ENCODE measurements around the gene RAD51B. TPM values are rescaled to one million over a fixed set of nuclear protein-coding genes. Genes with fewer than 3 reads are reported as not detected.
A peak's percentile ranks its signal among the peaks of the same experiment; 100 is the strongest.

Gene RAD51B
- total RNA-seq, 1 experiment from 2014 or later, result 10.8 TPM

DNA sequence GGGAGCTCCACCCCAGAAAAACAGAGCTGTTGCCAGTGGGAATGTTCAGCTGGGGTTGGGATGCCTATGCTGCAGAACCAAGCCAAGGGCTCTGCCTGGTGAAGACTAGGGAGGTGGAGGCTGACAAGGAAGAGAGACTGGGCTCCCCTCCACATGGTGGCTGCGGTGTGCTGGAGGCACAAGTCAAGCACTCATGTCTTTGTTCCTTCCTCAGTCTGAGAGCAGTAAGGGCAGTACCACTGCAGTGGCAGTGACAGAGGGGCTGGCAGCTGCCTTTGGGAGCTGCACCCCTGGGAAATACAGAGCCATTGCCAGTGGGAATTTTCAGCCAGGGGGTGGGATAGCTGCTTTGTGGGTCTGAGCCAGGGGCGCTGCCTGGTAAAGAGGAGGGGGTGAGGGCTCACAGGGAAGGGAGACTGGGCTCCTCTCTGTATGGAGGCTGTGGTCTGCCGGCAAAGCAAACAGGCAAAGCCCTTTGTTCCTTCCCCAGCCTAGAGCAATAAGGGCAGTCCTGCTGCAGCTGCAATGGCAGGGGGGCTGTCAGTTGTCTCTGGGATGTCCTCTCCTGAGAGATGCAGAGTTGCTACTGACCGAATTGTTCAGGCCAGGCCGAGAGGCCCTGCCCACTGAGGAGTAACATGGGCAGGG lies 255.9 kb downstream of the RAD51B start:
- no peak for ATAC-seq
- intact Hi-C loops (cut with micrococcal nuclease), result no loop called here
- H3K4me3 ChIP-seq (ENCODE audit: low read length), result no peak overlapping the region
- no peak overlapping the region for H3K4me2 ChIP-seq (ENCODE audit: low read length)
- no peak overlapping the region for H2AFZ ChIP-seq (ENCODE audit: low read length)
- BruUV-seq (replicated peaks), result no TSS peak
- no peaks in the 10 kb centered on the region for H3F3A ChIP-seq (ENCODE audit: low read length, unreplicated experiment)
- H3K27me3 ChIP-seq (ENCODE audit: low read length), result no peaks in the 10 kb centered on the region
- CTCF ChIA-PET, result interaction anchor here (0.7 kb wide), 1 partner anchor 133 kb away, joined by 3 read pairs; no protein-coding TSS in a partner anchor
- no peaks in the 10 kb centered on the region for H3K9me2 ChIP-seq (replicated peaks; ENCODE audit: low read length)
- H3K9ac ChIP-seq (ENCODE audit: low read length), result no peak overlapping the region
- no peaks in the 10 kb centered on the region for H3K79me2 ChIP-seq (ENCODE audit: low read length)
- no peak for TF ChIP-seq EZH2phosphoT487 (IDR thresholded peaks at IDR 0.05; ENCODE audit: borderline replicate concordance, low read length)
- no peak for TF ChIP-seq CTCF (conservative IDR thresholded peaks at IDR 0.05; ENCODE audit: low read depth, low read length)
- no peak for TF ChIP-seq EZH2 (IDR thresholded peaks at IDR 0.05; ENCODE audit: low read length, unreplicated experiment)
- no peaks in the 10 kb centered on the region for H4K20me1 ChIP-seq (ENCODE audit: low read length)
- peaks cover 16% of the 10 kb centered on the region for H3K4me1 ChIP-seq (ENCODE audit: insufficient read depth, low read length)
- no peaks in the 10 kb centered on the region for H3K36me3 ChIP-seq (ENCODE audit: low read depth, low read length)
- POLR2A ChIA-PET (ENCODE audit: unreplicated experiment), result no interaction called here
- no peak for DNase-seq
- no peak overlapping the region for H3K27ac ChIP-seq (ENCODE audit: low read length)
- H3K9me3 ChIP-seq (ENCODE audit: low read length), result no peaks in the 10 kb centered on the region

- intact Hi-C loops (cut with micrococcal nuclease), result no loop called here
- no peaks in the 10 kb centered on the region for H4K20me1 ChIP-seq (ENCODE audit: low read length)
- ATAC-seq, result peak; percentile 94
- H3F3A ChIP-seq (ENCODE audit: low read length, unreplicated experiment), result no peaks in the 10 kb centered on the region
- no peaks in the 10 kb centered on the region for H3K36me3 ChIP-seq (ENCODE audit: low read depth, low read length)
- ChIA-PET POLR2A (ENCODE audit: unreplicated experiment) (interaction anchor here (0.6 kb wide), 1 partner anchor 471 kb away, joined by 4 read pairs; no protein-coding TSS in a partner anchor), CTCF (no interaction called here)
- H3K27ac ChIP-seq (ENCODE audit: low read length), result no peak overlapping the region
- H3K9ac ChIP-seq (ENCODE audit: low read length), result no peak overlapping the region
- H3K79me2 ChIP-seq (ENCODE audit: low read length), result no peaks in the 10 kb centered on the region
- H3K4me3 ChIP-seq (ENCODE audit: low read length), result no peak overlapping the region
- peaks cover 16% of the 10 kb centered on the region for H3K4me1 ChIP-seq (ENCODE audit: insufficient read depth, low read length)
- no peaks in the 10 kb centered on the region for H3K9me2 ChIP-seq (replicated peaks; ENCODE audit: low read length)
- H3K9me3 ChIP-seq (ENCODE audit: low read length), result no peaks in the 10 kb centered on the region
- H2AFZ ChIP-seq (ENCODE audit: low read length), result no peak overlapping the region
- peak; percentile 73 for DNase-seq
- no peak for TF ChIP-seq CTCF (conservative IDR thresholded peaks at IDR 0.05; ENCODE audit: low read depth, low read length)
- no peak for TF ChIP-seq EZH2phosphoT487 (IDR thresholded peaks at IDR 0.05; ENCODE audit: borderline replicate concordance, low read length)
- TF ChIP-seq EZH2 (IDR thresholded peaks at IDR 0.05; ENCODE audit: low read length, unreplicated experiment), result no peak
- BruUV-seq (replicated peaks), result no TSS peak
- H3K27me3 ChIP-seq (ENCODE audit: low read length), result no peaks in the 10 kb centered on the region
- no peak overlapping the region for H3K4me2 ChIP-seq (ENCODE audit: low read length)
Measured at GRCh38 chr14:68076451-68076850, 256.9 kb downstream of the RAD51B start.

All from PC-3 (cell line).